Measurements from ENCODE around the gene SNX21. TPM values are rescaled to one million over a fixed set of nuclear protein-coding genes. Genes with fewer than 3 reads are reported as not detected.
A peak's percentile ranks its signal among the peaks of the same experiment; 100 is the strongest.
"Not testable (repeated sequence)": the region's sequence is repeated elsewhere in the genome, so short reads cannot be mapped to it uniquely, and the experiment has no call there.

SNX21 gene
- total RNA-seq, 1 donor, result 5.7 TPM

GRCh38 chr20:45816951-45817350 is 16.6 kb upstream of the SNX21 start:
- H3K27me3 ChIP-seq (ENCODE audit: insufficient read depth, low read length), result peaks cover 1% of the 10 kb centered on the region
- no peaks in the 10 kb centered on the region for H3K9me3 ChIP-seq (ENCODE audit: low read depth, low read length)
- H3K4me3 ChIP-seq (ENCODE audit: low read length), result no peak overlapping the region
- H3K4me1 ChIP-seq (ENCODE audit: insufficient read depth, low read length), result peaks cover 20% of the 10 kb centered on the region

GRCh38 chr20:45817376-45818194 is 16.0 kb upstream of the SNX21 start:
- Histone ChIP-seq H3K4me1 (ENCODE audit: insufficient read depth, low read length) (peaks cover 20% of the 10 kb centered on the region), H3K4me3 (ENCODE audit: low read length) (no peak overlapping the region), H3K9me3 (ENCODE audit: low read depth, low read length) (no peaks in the 10 kb centered on the region), H3K27me3 (ENCODE audit: insufficient read depth, low read length) (peaks cover 3% of the 10 kb centered on the region)

GRCh38 chr20:45818239-45818638 is 15.4 kb upstream of the SNX21 start:
- Histone ChIP-seq H3K9me3 (ENCODE audit: low read depth, low read length) (no peaks in the 10 kb centered on the region), H3K4me1 (ENCODE audit: insufficient read depth, low read length) (peaks cover 20% of the 10 kb centered on the region), H3K27me3 (ENCODE audit: insufficient read depth, low read length) (peaks cover 9% of the 10 kb centered on the region), H3K4me3 (ENCODE audit: low read length) (no peak overlapping the region)

- Histone ChIP-seq H3K4me1 (ENCODE audit: insufficient read depth, low read length) (peaks cover 27% of the 10 kb centered on the region), H3K9me3 (ENCODE audit: low read depth, low read length) (no peaks in the 10 kb centered on the region), H3K27me3 (ENCODE audit: insufficient read depth, low read length) (peaks cover 19% of the 10 kb centered on the region), H3K4me3 (ENCODE audit: low read length) (no peak overlapping the region)
These were observed 14.1 kb upstream of the SNX21 start for GRCh38 chr20:45819466-45819865.

- Histone ChIP-seq H3K4me1 (ENCODE audit: insufficient read depth, low read length) (peaks cover 27% of the 10 kb centered on the region), H3K4me3 (ENCODE audit: low read length) (no peak overlapping the region), H3K9me3 (ENCODE audit: low read depth, low read length) (no peaks in the 10 kb centered on the region), H3K27me3 (ENCODE audit: insufficient read depth, low read length) (peaks cover 19% of the 10 kb centered on the region)
These were observed 11.7 kb upstream of the SNX21 start for GRCh38 chr20:45821947-45822346.

GRCh38 chr20:45822857-45823256 is 10.7 kb upstream of the SNX21 start:
- no peaks in the 10 kb centered on the region for H3K9me3 ChIP-seq (ENCODE audit: low read depth, low read length)
- peaks cover 19% of the 10 kb centered on the region for H3K27me3 ChIP-seq (ENCODE audit: insufficient read depth, low read length)
- H3K4me3 ChIP-seq (ENCODE audit: low read length), result no peak overlapping the region
- H3K4me1 ChIP-seq (ENCODE audit: insufficient read depth, low read length), result peaks cover 27% of the 10 kb centered on the region

- H3K4me1 ChIP-seq (ENCODE audit: insufficient read depth, low read length), result peaks cover 27% of the 10 kb centered on the region
- H3K27me3 ChIP-seq (ENCODE audit: insufficient read depth, low read length), result peaks cover 19% of the 10 kb centered on the region
- no peak overlapping the region for H3K4me3 ChIP-seq (ENCODE audit: low read length)
- H3K9me3 ChIP-seq (ENCODE audit: low read depth, low read length), result no peaks in the 10 kb centered on the region
These were observed 9.4 kb upstream of the SNX21 start for GRCh38 chr20:45823949-45824835.

- Histone ChIP-seq H3K27me3 (ENCODE audit: insufficient read depth, low read length) (peaks cover 19% of the 10 kb centered on the region), H3K4me1 (ENCODE audit: insufficient read depth, low read length) (peaks cover 24% of the 10 kb centered on the region), H3K4me3 (ENCODE audit: low read length) (no peak overlapping the region), H3K9me3 (ENCODE audit: low read depth, low read length) (no peaks in the 10 kb centered on the region)
These were observed 7.1 kb upstream of the SNX21 start for GRCh38 chr20:45826381-45827019.

- H3K4me1 ChIP-seq (ENCODE audit: insufficient read depth, low read length), result peaks cover 30% of the 10 kb centered on the region
- H3K27me3 ChIP-seq (ENCODE audit: insufficient read depth, low read length), result peaks cover 16% of the 10 kb centered on the region
- no peaks in the 10 kb centered on the region for H3K9me3 ChIP-seq (ENCODE audit: low read depth, low read length)
- H3K4me3 ChIP-seq (ENCODE audit: low read length), result no peak within 1 kb of the TSS
These were observed 6.5 kb upstream of the SNX21 start, which contains the start of gene TNNC2 for GRCh38 chr20:45827030-45827652. TSS of gene TNNC2 (minus strand) at chr20:45827312. CDS start at chr20:45827248, 64 bp downstream.

GRCh38 chr20:45827712-45828111 is 5.9 kb upstream of the SNX21 start:
- Histone ChIP-seq H3K27me3 (ENCODE audit: insufficient read depth, low read length) (peaks cover 15% of the 10 kb centered on the region), H3K9me3 (ENCODE audit: low read depth, low read length) (no peaks in the 10 kb centered on the region), H3K4me3 (ENCODE audit: low read length) (no peak overlapping the region), H3K4me1 (ENCODE audit: insufficient read depth, low read length) (peaks cover 33% of the 10 kb centered on the region)

- Histone ChIP-seq H3K4me3 (ENCODE audit: low read length) (no peak overlapping the region), H3K9me3 (ENCODE audit: low read depth, low read length) (no peaks in the 10 kb centered on the region), H3K4me1 (ENCODE audit: insufficient read depth, low read length) (peaks cover 31% of the 10 kb centered on the region), H3K27me3 (ENCODE audit: insufficient read depth, low read length) (peaks cover 6% of the 10 kb centered on the region)
These were observed 5.0 kb upstream of the SNX21 start for GRCh38 chr20:45828589-45828988.

- H3K4me3 ChIP-seq (ENCODE audit: low read length); H3K27me3 ChIP-seq (ENCODE audit: insufficient read depth, low read length); H3K9me3 ChIP-seq (ENCODE audit: low read depth, low read length): not testable (repeated sequence)
- peaks cover 30% of the 10 kb centered on the region for H3K4me1 ChIP-seq (ENCODE audit: insufficient read depth, low read length)
These were observed 3.9 kb upstream of the SNX21 start for GRCh38 chr20:45829673-45830106.

GRCh38 chr20:45832619-45833018 is 980 bp upstream of the SNX21 start:
- no peaks in the 10 kb centered on the region for H3K9me3 ChIP-seq (ENCODE audit: low read depth, low read length)
- peaks cover 43% of the 10 kb centered on the region for H3K4me1 ChIP-seq (ENCODE audit: insufficient read depth, low read length)
- H3K4me3 ChIP-seq (ENCODE audit: low read length), result no peak overlapping the region
- H3K27me3 ChIP-seq (ENCODE audit: insufficient read depth, low read length), result no peaks in the 10 kb centered on the region

- Histone ChIP-seq H3K4me3 (ENCODE audit: low read length) (peak overlapping the region; percentile 51), H3K27me3 (ENCODE audit: insufficient read depth, low read length) (no peaks in the 10 kb centered on the region), H3K9me3 (ENCODE audit: low read depth, low read length) (no peaks in the 10 kb centered on the region), H3K4me1 (ENCODE audit: insufficient read depth, low read length) (peaks cover 43% of the 10 kb centered on the region)
These were observed 541 bp downstream of the SNX21 start for GRCh38 chr20:45833883-45834796.

Data from mononuclear cell (primary cell).